ENCODE results near the gene CMTM8.

DNA sequence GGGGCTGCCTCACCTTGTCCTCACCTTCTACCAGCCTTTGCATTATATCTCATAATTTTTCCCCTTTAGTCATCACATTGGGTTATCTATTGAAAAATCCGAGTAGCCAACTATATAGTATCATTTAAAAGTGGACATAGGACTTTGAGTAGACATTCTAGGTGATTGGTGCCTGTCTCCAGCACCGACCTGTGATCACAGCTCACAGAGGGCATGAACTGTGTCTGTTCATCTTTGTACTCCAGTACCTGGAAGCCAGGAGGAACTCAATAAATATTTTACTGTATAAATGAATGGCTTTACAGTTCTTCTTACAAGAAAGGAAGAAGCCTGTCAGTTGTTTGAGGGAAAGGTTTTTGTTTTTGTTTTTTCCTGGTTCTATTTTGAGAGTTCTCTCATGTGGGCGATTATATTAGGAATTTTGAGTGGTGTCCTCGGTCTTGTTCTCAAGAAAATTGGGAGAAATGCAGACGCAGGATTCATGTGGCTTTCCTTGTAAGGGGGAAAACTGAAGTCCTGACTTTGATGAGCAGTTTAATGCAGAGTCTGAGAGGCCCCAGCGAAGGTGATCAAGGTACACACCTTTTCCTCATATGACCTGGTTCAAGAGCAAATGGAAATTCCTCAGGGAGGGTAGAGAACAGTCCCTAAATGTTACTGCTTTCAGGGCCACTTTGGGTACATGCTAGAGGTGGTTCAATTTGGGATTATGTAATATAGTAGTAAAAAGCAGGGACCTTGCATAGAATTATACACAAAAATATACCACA lies 46.1 kb downstream of the CMTM8 start:
- TF ChIP-seq PATZ1 (CRISPR knock-in tag; IDR thresholded peaks at IDR 0.05; ENCODE audit: borderline replicate concordance), result no peak
- TF ChIP-seq TCF4 (CRISPR knock-in tag; IDR thresholded peaks at IDR 0.05; ENCODE audit: borderline replicate concordance), result no peak
- TF ChIP-seq GLIS3 (CRISPR knock-in tag; IDR thresholded peaks at IDR 0.05), result no peak
- TF ChIP-seq SNAI2 (CRISPR knock-in tag; IDR thresholded peaks at IDR 0.05), result no peak
- TF ChIP-seq ZNF565 (CRISPR knock-in tag; conservative IDR thresholded peaks at IDR 0.05; ENCODE audit: low read depth), result no peak
- TF ChIP-seq POU6F1 (CRISPR knock-in tag; IDR thresholded peaks at IDR 0.05; ENCODE audit: borderline replicate concordance, low read depth), result no peak
- TF ChIP-seq ZNF8 (CRISPR knock-in tag; IDR thresholded peaks at IDR 0.05), result no peak
- no peak for TF ChIP-seq CSDC2 (CRISPR knock-in tag; IDR thresholded peaks at IDR 0.05)
- no peak for TF ChIP-seq BACH2 (CRISPR knock-in tag; IDR thresholded peaks at IDR 0.05; ENCODE audit: borderline replicate concordance)
- no peak for TF ChIP-seq ESRRG (CRISPR knock-in tag; IDR thresholded peaks at IDR 0.05)
- TF ChIP-seq, protein P1, sequence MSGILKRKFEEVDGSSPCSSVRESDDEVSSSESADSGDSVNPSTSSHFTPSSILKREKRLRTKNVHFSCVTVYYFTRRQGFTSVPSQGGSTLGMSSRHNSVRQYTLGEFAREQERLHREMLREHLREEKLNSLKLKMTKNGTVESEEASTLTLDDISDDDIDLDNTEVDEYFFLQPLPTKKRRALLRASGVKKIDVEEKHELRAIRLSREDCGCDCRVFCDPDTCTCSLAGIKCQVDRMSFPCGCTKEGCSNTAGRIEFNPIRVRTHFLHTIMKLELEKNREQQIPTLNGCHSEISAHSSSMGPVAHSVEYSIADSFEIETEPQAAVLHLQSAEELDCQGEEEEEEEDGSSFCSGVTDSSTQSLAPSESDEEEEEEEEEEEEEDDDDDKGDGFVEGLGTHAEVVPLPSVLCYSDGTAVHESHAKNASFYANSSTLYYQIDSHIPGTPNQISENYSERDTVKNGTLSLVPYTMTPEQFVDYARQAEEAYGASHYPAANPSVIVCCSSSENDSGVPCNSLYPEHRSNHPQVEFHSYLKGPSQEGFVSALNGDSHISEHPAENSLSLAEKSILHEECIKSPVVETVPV (CRISPR knock-in tag; IDR thresholded peaks at IDR 0.05), result no peak
- TF ChIP-seq, protein P2, sequence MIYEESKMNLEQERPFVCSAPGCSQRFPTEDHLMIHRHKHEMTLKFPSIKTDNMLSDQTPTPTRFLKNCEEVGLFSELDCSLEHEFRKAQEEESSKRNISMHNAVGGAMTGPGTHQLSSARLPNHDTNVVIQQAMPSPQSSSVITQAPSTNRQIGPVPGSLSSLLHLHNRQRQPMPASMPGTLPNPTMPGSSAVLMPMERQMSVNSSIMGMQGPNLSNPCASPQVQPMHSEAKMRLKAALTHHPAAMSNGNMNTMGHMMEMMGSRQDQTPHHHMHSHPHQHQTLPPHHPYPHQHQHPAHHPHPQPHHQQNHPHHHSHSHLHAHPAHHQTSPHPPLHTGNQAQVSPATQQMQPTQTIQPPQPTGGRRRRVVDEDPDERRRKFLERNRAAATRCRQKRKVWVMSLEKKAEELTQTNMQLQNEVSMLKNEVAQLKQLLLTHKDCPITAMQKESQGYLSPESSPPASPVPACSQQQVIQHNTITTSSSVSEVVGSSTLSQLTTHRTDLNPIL (CRISPR knock-in tag; IDR thresholded peaks at IDR 0.05; ENCODE audit: low read depth), result no peak
- no peak for TF ChIP-seq ZNF70 (CRISPR knock-in tag; IDR thresholded peaks at IDR 0.05)

All from SK-N-SH treated with all-trans-retinoic acid at 6 μM for 48 hours (cell line).